GM10847 (cell line): ENCODE measurements around the gene ELP6.

ENCODE experiments used
- POLR2A ChIP-seq: IDR thresholded peaks from 2 replicates; pipeline ENCODE4 v1.6.1; 2011; ENCODE audit not compliant: insufficient read length; ENCODE audit errors: extremely low read depth

ELP6 gene

GRCh38 chr3:47479826-47480160, 33.7 kb downstream of the ELP6 start:
- no peak for TF ChIP-seq POLR2A

GRCh38 chr3:47478022-47478421, 35.5 kb downstream of the ELP6 start:
- TF ChIP-seq POLR2A = no peak

- TF ChIP-seq POLR2A = no peak
Observed at GRCh38 chr3:47476644-47477199, 36.8 kb downstream of the ELP6 start.

GRCh38 chr3:47476330-47476626, 37.2 kb downstream of the ELP6 start:
- TF ChIP-seq POLR2A = no peak

- peak; percentile 56 for TF ChIP-seq POLR2A
Observed at GRCh38 chr3:47475570-47476329, 37.8 kb downstream of the ELP6 start, which contains the start of gene SCAP. SCAP (minus strand) TSS chr3:47475941; CDS start chr3:47442993, 32,948 bp downstream.

GRCh38 chr3:47475029-47475569, 38.4 kb downstream of the ELP6 start:
- no peak for TF ChIP-seq POLR2A

- no peak for TF ChIP-seq POLR2A
Observed at GRCh38 chr3:47473391-47473790, 40.1 kb downstream of the ELP6 start.

- no peak for TF ChIP-seq POLR2A
Observed at GRCh38 chr3:47469616-47470015, 43.9 kb downstream of the ELP6 start.

GRCh38 chr3:47464588-47464987, 48.9 kb downstream of the ELP6 start:
- TF ChIP-seq POLR2A = no peak

GRCh38 chr3:47456984-47457383, 56.5 kb downstream of the ELP6 start:
- TF ChIP-seq POLR2A = no peak

GRCh38 chr3:47455806-47456452, 57.6 kb downstream of the ELP6 start:
- TF ChIP-seq POLR2A = no peak

- no peak for TF ChIP-seq POLR2A
Observed at GRCh38 chr3:47452453-47453215, 60.9 kb downstream of the ELP6 start.
